EH (cell line): Measurements from ENCODE around the gene TENT4B.
A peak's percentile ranks its signal among the peaks of the same experiment; 100 is the strongest.

Experiments used
- DNase-seq: peaks from one replicate; pipeline ENCODE4 v3.0.0-alpha.2; 2015; ENCODE audit warnings: low read depth

Gene TENT4B

GRCh38 chr16:50195756-50196155 lies 42.6 kb downstream of the TENT4B start:
- DNase-seq = peak; percentile 32

- no peak for DNase-seq
Measured at GRCh38 chr16:50197582-50197981, 44.5 kb downstream of the TENT4B start.

- no peak for DNase-seq
Measured at GRCh38 chr16:50198802-50199403, 45.8 kb downstream of the TENT4B start.

GRCh38 chr16:50201787-50202186 lies 48.7 kb downstream of the TENT4B start:
- peak; percentile 28 for DNase-seq

- DNase-seq = peak; percentile 97
Measured at GRCh38 chr16:50202926-50203624, 50.0 kb downstream of the TENT4B start.

GRCh38 chr16:50203681-50204080 lies 50.6 kb downstream of the TENT4B start:
- peak; percentile 30 for DNase-seq

GRCh38 chr16:50204453-50205108 lies 51.5 kb downstream of the TENT4B start:
- DNase-seq = peak; percentile 74

- peak; percentile 74 for DNase-seq
Measured at GRCh38 chr16:50207652-50208051, 54.5 kb downstream of the TENT4B start.

- DNase-seq = peak; percentile 74
Measured at GRCh38 chr16:50208460-50208931, 55.4 kb downstream of the TENT4B start.

- DNase-seq = no peak
Measured at GRCh38 chr16:50209546-50210265, 56.6 kb downstream of the TENT4B start.

GRCh38 chr16:50210266-50211038 lies 57.3 kb downstream of the TENT4B start:
- peak; percentile 93 for DNase-seq

GRCh38 chr16:50213939-50214519 lies 60.9 kb downstream of the TENT4B start:
- DNase-seq = peak; percentile 65

- no peak for DNase-seq
Measured at GRCh38 chr16:50215680-50216079, 62.6 kb downstream of the TENT4B start.

- DNase-seq = no peak
Measured at GRCh38 chr16:50216231-50216630, 63.1 kb downstream of the TENT4B start.

GRCh38 chr16:50219402-50219975 lies 66.4 kb downstream of the TENT4B start:
- DNase-seq = no peak

GRCh38 chr16:50224286-50224685 lies 71.2 kb downstream of the TENT4B start:
- DNase-seq = peak; percentile 50

GRCh38 chr16:50227120-50227519 lies 74.0 kb downstream of the TENT4B start:
- DNase-seq = no peak

GRCh38 chr16:50227665-50228064 lies 74.6 kb downstream of the TENT4B start:
- no peak for DNase-seq

GRCh38 chr16:50228364-50228868 lies 75.3 kb downstream of the TENT4B start:
- DNase-seq = no peak

- DNase-seq = no peak
Measured at GRCh38 chr16:50229149-50229726, 76.1 kb downstream of the TENT4B start.
